Uterus (tissue), 2 donors: ENCODE results near the gene ATP8B1.

Experiments
- CTCF ChIP-seq, 4 experiments: fragments of 200-600 bp in 2 of 4; fragments of 450-650 bp in 2 of 4; sonication (generic) in 2 of 4; IDR thresholded peaks; one replicate each; pipeline ENCODE4 v1.5.1; 2016 to 2019; ENCODE audit warnings: antibody characterized with exemption in 4 of 4, mild to moderate bottlenecking in 2 of 4, moderate library complexity in 1 of 4
- POLR2A ChIP-seq, 2 donors: fragments of 450-650 bp; IDR thresholded peaks; one replicate each; pipeline ENCODE4 v1.6.1; 2016; ENCODE audit warnings: antibody characterized with exemption in 2 of 2, mild to moderate bottlenecking in 1 of 2, moderate library complexity in 1 of 2

- no peak for TF ChIP-seq CTCF (IDR thresholded peaks at IDR 0.05)
- no peak for TF ChIP-seq POLR2A (IDR thresholded peaks at IDR 0.05)
Measured at GRCh38 chr18:57791192-57791591, 11.9 kb downstream of the ATP8B1 start.
